HepG2 (cell line): ENCODE results near the gene MYL12B. TPM values are rescaled to one million over a fixed set of nuclear protein-coding genes. Genes with fewer than 3 reads are reported as not detected.

Source experiments
- ATF5 ChIP-seq: sonication (generic); formaldehyde crosslinking; IDR thresholded peaks from 2 replicates; pipeline ENCODE4 v1.4.0; 2020; ENCODE audit warnings: mild to moderate bottlenecking, low read depth, missing genetic modification reagents
- ATM ChIP-seq: fragments of 450-650 bp; IDR thresholded peaks from 2 replicates; pipeline ENCODE4 v1.7.1; 2017; ENCODE audit warnings: mild to moderate bottlenecking, borderline replicate concordance
- CREM ChIP-seq, 2 experiments: sonication (generic) in 1 of 2; formaldehyde crosslinking in 1 of 2; IDR thresholded peaks; 2 replicates each; pipeline versions ENCODE4 v1.4.0 to v1.6.1; 2016 to 2020; ENCODE audit warnings: antibody characterized with exemption in 1 of 2, mild to moderate bottlenecking in 1 of 2, missing genetic modification reagents in 1 of 2
- EEA1 ChIP-seq: sonication (generic); formaldehyde crosslinking; IDR thresholded peaks from 2 replicates; pipeline ENCODE4 v1.5.1; 2020; ENCODE audit warnings: mild to moderate bottlenecking, missing genetic modification reagents, borderline replicate concordance
- ELF1 ChIP-seq: sonication (generic); formaldehyde crosslinking; IDR thresholded peaks from 2 replicates; pipeline ENCODE4 v1.4.0; 2020; ENCODE audit warnings: missing genetic modification reagents
- GMEB2 ChIP-seq: IDR thresholded peaks from 2 replicates; pipeline ENCODE4 v1.6.1; 2016; ENCODE audit warnings: missing biosample characterization, missing genetic modification reagents, low read depth
- IRF9 ChIP-seq: sonication (generic); formaldehyde crosslinking; IDR thresholded peaks from 2 replicates; pipeline ENCODE4 v1.8.0; 2022; ENCODE audit warnings: missing genetic modification reagents, mild to moderate bottlenecking, borderline replicate concordance
- MBD4 ChIP-seq: IDR thresholded peaks from 2 replicates; pipeline ENCODE4 v1.6.1; 2012; ENCODE audit warnings: low read length, inconsistent platforms, borderline replicate concordance
- MLX ChIP-seq: IDR thresholded peaks from 2 replicates; pipeline ENCODE4 v1.6.1; 2016
- NCOA5 ChIP-seq: sonication (generic); formaldehyde crosslinking; IDR thresholded peaks from 2 replicates; pipeline ENCODE4 v1.4.0; 2020; ENCODE audit warnings: missing genetic modification reagents
- NR2F1 ChIP-seq, 2 experiments: fragments of 450-650 bp in 1 of 2; formaldehyde crosslinking in 1 of 2; IDR thresholded peaks; 2 replicates each; pipeline versions ENCODE4 v1.5.0 to v1.6.1; 2016 to 2020; ENCODE audit warnings: mild to moderate bottlenecking in 1 of 2, missing compliant biosample characterization in 1 of 2, missing genetic modification reagents in 1 of 2, moderate library complexity in 1 of 2
- PAX8 ChIP-seq: sonication (generic); formaldehyde crosslinking; IDR thresholded peaks from 2 replicates; pipeline ENCODE4 v1.8.0; 2022; ENCODE audit warnings: mild to moderate bottlenecking, missing genetic modification reagents, borderline replicate concordance
- RORA ChIP-seq: sonication (generic); formaldehyde crosslinking; IDR thresholded peaks from 2 replicates; pipeline ENCODE4 v1.5.0; 2020; ENCODE audit warnings: mild to moderate bottlenecking, missing genetic modification reagents, moderate library complexity
- TFDP2 ChIP-seq: sonication (generic); formaldehyde crosslinking; IDR thresholded peaks from 2 replicates; pipeline ENCODE4 v1.4.0; 2020; ENCODE audit warnings: missing genetic modification reagents
- ZBTB49 ChIP-seq: sonication (generic); formaldehyde crosslinking; IDR thresholded peaks from 2 replicates; pipeline ENCODE4 v1.4.0; 2020; ENCODE audit warnings: missing genetic modification reagents, borderline replicate concordance
- ZFAT ChIP-seq: sonication (generic); formaldehyde crosslinking; conservative IDR thresholded peaks from 2 replicates; pipeline ENCODE4 v1.8.1; 2023; ENCODE audit warnings: missing genetic modification reagents, inconsistent platforms
- ZFY ChIP-seq: sonication (generic); formaldehyde crosslinking; IDR thresholded peaks from 2 replicates; pipeline ENCODE4 v1.4.0; 2020; ENCODE audit warnings: missing genetic modification reagents
- ZNF589 ChIP-seq: sonication (generic); formaldehyde crosslinking; conservative IDR thresholded peaks from 2 replicates; pipeline ENCODE4 v1.8.0; 2022; ENCODE audit warnings: mild to moderate bottlenecking, moderate library complexity, missing genetic modification reagents
- ZNF768 ChIP-seq: sonication (generic); formaldehyde crosslinking; IDR thresholded peaks from 2 replicates; pipeline ENCODE4 v1.4.0; 2020; ENCODE audit warnings: missing genetic modification reagents
- ZNF777 ChIP-seq: sonication (generic); formaldehyde crosslinking; IDR thresholded peaks from 2 replicates; pipeline ENCODE4 v1.4.0; 2020; ENCODE audit warnings: missing genetic modification reagents
- ZSCAN22 ChIP-seq: sonication (generic); formaldehyde crosslinking; IDR thresholded peaks from 2 replicates; pipeline ENCODE4 v1.4.0; 2020; ENCODE audit warnings: mild to moderate bottlenecking, missing genetic modification reagents
- polyA plus RNA-seq, 8 experiments: library from polyadenylated mRNA; depleted of rRNA in 3 of 8; stranded (reverse) in 7 of 8; unstranded in 1 of 8; fragments of >200 nt; fragmentation: Illumina TruSeq in 4 of 8; extraction: Trizol in 4 of 8; gene quantifications; 2 replicates each; pipeline versions ENCODE4 v1.2.1 to v1.2.3, GENCODE V29; 2011 to 2016; ENCODE audit warnings: low read depth in 4 of 8, missing spikeins in 1 of 8, mixed read lengths in 1 of 8; ENCODE audit not compliant: insufficient read depth in 1 of 8
- total RNA-seq, 5 experiments: library from RNA; depleted of rRNA; stranded (reverse); fragments of >200 nt; fragmentation: Illumina TruSeq; extraction: Trizol; gene quantifications; 2 replicates each; pipeline ENCODE4 v1.2.3, GENCODE V29; 2016; ENCODE audit warnings: low read depth in 1 of 5

The MYL12B gene
- total and polyA plus RNA-seq, 2 of the 13 experiments (the other 11 are each of a cell fraction or from before 2014, with no cell fraction given): 265 to 340 TPM

- TF ChIP-seq GMEB2 (CRISPR knock-in tag) (0 out of 2 replicates have a peak, but pooled peaks have one; percentile 16), ZNF777 (CRISPR knock-in tag) (0 out of 2 replicates have a peak, but pooled peaks have one; percentile 23), CREM (IDR thresholded peaks at IDR 0.05) (peak; percentile 36; the same call in 1 of the 2 replicates), CREM (CRISPR knock-in tag; IDR thresholded peaks at IDR 0.05) (no peak), ZFAT (CRISPR knock-in tag) (peak; percentile 71; the same call in 1 of the 2 replicates), ZNF768 (CRISPR knock-in tag) (0 out of 2 replicates have a peak, but pooled peaks have one; percentile 30), RORA (CRISPR knock-in tag) (no peak), ZFY (CRISPR knock-in tag) (peak; percentile 94), NR2F1 (CRISPR knock-in tag; IDR thresholded peaks at IDR 0.05) (peak; percentile 64 to 78), EEA1 (peak; percentile 35; the same call in 1 of the 2 replicates), IRF9 (CRISPR knock-in tag) (no peak; the same call in 1 of the 2 replicates), ELF1 (CRISPR knock-in tag) (peak; percentile 96), TFDP2 (peak; percentile 15; the same call in 1 of the 2 replicates), MBD4 (no peak), PAX8 (CRISPR knock-in tag) (no peak), NCOA5 (CRISPR knock-in tag) (no peak), MLX (no peak), ATM (no peak), ATF5 (0 out of 2 replicates have a peak, but pooled peaks have one; percentile 26), ZSCAN22 (CRISPR knock-in tag) (no peak), ZBTB49 (CRISPR knock-in tag) (no peak), ZNF589 (CRISPR knock-in tag) (no peak)
Observed at GRCh38 chr18:3261373-3262233, at the start of gene MYL12B (continued).
